HG03196 (cell line): ENCODE measurements around the gene CTRL.

ENCODE experiments used
- ATAC-seq: cut with Tn5 transposase; IDR thresholded peaks from one replicate; pipeline ENCODE4 v1.9.1; 2021; ENCODE audit not compliant: unreplicated experiment

Gene CTRL

GRCh38 chr16:67963662-67964321 is 32.1 kb upstream of the CTRL start:
- ATAC-seq = no peak

GRCh38 chr16:67963292-67963661 is 31.6 kb upstream of the CTRL start:
- no peak for ATAC-seq

- ATAC-seq = no peak
These were observed 30.5 kb upstream of the CTRL start for GRCh38 chr16:67962135-67962534.

GRCh38 chr16:67961551-67961957 is 29.9 kb upstream of the CTRL start:
- no peak for ATAC-seq

DNA sequence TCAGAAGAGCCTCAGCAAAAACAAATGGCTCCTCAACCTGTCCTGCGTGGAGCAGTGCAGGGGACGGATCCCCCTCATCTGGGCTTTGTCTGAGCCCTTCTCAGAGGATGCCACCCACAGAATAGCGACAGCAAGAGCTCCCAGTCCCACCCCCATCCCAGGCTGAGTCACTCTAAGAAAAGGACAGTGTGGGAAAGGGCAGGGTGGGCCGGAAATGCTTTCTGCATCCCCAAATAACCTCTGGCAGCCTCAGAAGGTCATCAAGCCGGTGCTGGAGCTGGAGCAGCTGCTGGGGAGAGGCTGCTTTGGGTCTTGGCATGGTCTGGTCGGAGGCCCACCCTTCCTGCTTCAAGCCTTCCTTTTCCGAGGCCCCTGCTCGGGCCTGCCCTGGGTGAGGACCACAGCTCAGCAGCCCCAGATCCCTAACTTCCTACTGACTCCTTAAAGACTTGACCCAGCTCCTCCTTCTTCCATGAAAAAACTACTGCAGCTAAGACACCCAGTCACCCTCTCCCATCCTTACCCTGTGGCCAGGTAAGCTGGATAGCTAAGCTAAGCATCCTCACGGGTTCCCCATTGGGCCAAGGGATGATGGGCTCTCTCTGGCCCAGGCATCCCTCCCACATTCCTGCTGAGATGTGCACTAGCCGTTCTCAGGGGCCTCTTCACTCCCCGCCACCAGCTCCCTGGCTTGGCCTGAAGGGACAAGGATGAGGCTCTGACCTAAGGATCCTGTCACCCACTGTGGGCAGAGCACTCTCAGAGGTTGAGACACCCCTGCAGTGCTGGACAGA is 28.1 kb upstream of the CTRL start:
- no peak for ATAC-seq

DNA sequence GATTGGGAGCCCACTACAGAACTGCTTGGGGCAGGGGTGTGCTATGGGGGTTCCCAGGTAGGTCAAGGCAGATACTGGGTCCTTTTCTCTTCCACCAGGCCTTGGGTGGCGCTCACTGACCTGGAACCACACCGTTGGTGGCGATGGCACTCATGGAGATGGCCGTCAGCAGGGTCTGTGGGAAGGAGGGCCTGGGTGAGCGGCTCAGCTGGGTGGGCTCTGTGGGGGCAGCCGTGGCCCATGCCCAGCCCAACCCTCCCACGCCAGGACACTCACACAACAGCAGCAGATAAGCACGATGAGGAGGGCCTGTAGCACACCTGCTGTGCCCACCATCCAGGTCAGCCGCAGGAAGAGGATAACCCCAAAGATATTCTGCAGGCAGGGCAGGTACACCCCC is 26.0 kb upstream of the CTRL start:
- no peak for ATAC-seq

DNA sequence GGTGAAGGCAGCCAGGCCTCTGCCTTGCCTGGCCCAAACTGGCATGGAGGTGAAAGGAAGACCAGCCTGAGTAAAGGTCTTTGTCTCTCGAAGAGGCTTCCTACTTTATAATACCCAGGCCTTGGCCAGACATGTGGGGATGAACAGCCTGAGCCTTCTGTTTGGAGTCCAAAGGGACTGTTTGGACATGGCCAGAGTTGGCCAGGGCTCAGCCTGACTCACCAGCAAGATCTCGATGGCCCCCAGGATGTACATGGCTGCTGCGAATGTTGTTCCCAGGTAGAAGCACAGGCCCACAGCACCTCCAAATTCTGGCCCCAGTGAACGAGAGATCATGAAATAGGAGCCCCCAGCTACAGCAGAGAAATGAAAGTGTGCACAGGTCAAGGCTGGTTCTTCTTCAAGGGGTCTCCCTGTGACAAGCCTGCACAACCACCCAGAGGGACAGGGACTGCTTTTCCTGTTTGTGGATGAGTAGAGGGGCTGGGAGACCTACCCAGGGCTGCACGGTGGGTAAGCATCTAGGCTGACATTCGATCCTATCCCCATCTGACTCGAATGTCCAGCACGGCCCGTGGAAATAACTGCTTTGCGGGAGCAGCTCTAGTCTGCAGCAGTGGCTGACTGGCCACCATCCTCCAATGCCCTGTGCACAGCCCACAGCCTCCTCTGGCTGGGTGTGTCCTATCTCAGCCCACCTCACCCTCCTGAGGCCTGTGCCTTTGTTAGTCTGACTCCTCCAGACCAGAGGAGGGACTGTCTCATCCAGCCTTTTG is 22.9 kb upstream of the CTRL start:
- ATAC-seq = no peak

- ATAC-seq = no peak
These were observed 22.1 kb upstream of the CTRL start for GRCh38 chr16:67953641-67954375.

DNA sequence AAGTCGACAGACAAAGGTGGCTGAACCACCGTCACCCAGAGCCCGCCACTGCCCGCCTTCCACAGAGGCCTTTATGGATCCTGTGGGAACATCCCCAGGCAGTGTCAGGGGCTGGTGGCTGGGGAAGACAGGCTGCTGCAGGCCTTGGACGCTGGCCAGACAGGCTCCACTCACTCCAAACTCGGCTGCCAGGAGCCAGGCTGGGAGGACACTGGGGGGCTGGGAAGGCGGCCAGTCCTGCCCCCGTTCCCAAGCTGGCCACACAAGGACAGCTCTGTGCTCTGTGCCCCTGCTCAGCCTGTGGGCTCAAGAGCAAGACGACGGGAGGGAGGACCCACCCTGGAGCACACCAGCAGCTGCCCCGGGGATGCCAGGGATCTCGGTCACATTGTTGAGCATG is 19.8 kb upstream of the CTRL start:
- no peak for ATAC-seq

DNA sequence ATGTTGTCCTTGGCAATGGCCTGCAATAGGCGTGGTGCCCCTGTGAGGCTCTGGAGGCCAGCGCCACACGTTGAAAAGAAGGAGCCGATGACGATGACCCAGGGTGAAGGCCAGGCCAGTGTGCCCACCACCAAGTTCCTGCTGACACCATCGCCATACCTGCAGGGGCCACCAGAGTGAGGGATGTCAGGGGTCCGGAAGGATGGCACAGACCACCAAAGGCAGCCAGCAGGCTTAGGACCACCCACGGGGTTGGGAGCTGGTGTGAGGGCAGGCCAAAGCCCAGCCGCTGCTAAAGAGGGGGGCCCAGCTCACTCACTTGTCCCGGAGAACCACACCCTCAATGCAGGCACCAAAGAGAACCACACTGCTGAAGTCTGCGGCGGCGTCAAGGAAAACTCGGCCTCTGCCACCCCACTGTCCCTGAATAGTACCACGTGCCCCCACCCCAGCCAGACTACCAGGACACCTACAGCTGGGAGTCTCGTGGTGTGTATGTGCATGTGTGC is 18.7 kb upstream of the CTRL start:
- no peak for ATAC-seq

- no peak for ATAC-seq
These were observed 18.0 kb upstream of the CTRL start for GRCh38 chr16:67949645-67950044.

DNA sequence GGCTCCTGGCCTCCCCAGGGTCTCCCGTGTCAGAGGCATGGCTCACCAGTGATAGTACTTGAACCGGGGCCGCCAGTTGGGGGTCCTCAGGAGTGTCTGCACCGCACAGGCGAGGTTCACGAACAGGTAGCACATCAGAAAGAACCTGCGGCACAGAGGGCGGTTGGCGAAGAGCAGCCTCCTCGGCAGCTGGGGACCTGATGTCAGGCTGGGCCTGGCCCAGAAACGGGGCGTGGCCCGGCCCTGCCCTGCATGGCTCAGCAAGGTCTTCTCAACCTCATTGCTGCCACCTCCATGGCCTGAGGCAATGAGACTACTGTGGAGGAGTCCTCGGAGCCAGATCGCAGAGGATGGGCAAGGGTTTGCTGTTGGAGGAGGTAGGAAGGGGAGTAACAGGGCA is 16.4 kb upstream of the CTRL start:
- no peak for ATAC-seq

DNA sequence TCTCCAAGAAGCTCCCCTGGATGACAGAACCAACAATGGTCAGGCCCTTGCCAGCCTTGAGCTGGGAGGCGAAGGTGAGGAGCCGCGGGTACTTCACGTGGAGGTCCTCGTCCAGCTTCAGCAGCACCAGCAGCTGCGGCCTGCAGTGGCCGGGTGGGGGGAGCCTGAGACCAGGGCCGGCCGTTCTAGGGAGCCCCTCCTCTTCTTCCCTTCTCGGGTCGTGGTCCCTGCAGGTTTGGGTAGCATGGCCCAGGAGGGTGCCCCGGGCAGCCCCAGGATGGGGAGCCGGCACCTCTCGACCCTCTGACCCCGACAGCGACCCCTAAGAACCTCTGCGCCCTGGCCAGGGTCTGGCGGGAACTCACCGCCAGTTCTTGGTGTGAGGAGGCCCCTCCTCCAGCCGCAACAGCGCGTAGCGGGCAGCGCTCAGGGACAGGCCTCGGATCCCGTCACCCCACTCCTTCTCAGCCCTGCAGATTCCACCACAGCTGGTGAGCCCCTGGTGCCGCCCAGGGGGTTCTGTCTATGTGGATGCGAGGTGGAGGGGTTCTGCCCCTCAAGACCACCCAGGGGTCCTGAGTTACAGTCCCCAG is 15.4 kb upstream of the CTRL start:
- no peak for ATAC-seq

DNA sequence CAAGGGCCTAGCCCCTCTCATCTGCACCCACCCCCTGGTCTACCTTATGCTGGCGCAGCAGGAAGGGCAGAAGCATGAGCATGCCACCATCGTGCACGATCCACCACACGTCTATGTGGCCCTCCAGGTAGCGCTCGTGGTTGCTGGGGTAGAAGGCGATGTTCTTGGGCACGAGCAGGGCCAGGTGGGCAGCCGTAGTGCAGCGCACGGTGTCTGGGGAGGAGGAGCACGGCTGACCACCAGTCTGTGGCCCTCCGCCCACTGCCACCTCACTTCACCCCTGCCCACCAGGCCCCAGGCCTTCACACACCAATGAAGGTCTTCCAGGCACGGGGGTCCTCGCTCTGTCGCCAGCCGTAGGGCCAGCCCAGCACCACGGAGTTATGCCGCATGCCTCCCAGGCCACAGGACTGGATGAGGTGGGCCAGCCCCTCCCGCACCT is 14.5 kb upstream of the CTRL start:
- ATAC-seq = no peak

GRCh38 chr16:67945392-67945933 is 13.8 kb upstream of the CTRL start:
- ATAC-seq = no peak

DNA sequence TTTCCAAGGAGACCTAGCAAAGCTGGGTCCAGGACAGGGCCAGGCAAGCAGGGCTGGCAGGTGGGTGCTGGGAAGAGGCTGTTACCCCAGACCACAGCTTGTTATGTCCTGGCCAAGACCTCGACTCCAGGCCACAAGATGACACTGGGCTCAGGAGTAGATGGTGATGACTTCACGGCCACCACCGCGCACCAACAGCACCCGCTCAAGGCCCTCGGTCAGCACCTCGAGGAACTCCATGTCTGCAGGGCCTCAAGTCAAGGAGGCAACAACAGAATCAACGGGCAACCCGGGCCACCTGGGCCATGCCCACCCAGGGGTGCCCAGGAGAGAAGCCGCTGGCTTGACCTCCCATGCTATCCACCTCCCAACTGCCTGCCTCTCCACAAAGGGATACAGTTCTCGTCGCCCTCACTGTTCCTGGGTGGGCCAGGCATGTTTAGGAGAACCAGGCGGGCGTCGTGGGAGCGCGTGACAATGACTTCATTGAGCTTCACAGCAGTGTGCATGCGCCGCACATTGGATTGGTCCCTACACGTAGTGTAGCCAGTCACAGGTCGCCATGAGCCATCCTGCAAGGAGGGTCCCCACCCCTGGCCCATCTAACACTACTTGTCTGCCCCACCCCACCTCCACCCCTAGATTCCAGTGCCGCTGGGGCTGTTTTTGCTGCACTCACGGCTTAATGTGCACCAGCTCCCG is 13.2 kb upstream of the CTRL start:
- no peak for ATAC-seq

DNA sequence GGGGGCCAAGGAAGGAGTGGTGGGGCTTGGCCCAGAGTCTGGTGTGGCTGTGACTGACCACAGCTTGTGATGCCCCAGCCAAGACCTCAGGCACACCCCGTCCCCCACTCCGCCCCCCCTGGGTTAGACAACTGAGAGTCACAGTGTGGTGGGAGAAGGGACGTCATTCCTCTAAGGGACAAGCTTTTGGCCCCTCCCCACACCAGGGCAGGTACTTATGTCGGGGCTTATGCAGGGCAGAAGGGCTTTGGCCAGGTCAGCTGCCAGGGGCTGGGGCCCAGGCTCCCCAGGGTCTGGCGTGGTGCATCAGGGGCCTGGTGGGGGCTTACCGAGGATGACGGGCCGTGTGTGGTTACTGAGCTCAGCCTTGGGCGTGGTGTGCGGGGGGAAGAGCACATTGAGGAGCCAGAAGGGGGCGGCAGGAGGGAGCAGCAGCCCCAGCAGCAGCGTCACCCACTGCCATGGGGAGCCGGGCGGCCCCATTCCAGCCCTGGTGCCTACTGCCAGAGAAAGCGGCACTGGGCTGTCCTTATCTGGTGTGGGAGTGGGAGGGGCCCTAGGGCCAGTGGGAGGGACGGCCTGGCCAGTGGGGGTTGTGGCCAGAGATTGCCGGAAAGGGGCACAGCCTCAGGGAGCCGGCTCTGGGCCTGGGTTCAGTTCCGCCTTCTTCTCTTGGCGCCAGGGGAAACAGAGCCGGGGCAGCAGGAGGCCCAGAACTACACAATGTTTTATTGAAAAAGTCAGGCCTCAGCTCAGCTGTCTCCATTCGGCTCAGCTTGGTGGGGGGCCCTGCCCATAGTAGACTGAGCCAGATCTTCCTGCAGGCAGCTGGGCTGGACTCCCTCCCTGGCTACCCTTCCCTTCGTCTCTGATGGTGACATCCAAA is 12.2 kb upstream of the CTRL start, which contains the start of gene LCAT:
TSS of gene LCAT (minus strand) at position 502 of the 886 bp plus-strand sequence. CDS start at position 483, 19 bp downstream.
- no peak for ATAC-seq

- no peak for ATAC-seq
These were observed 11.6 kb upstream of the CTRL start for GRCh38 chr16:67943256-67943618.
